Right atrium auricular region (tissue), 2 donors: Measurements from ENCODE around the gene ANKRD45. TPM values are rescaled to one million over a fixed set of nuclear protein-coding genes. Genes with fewer than 3 reads are reported as not detected.

ENCODE experiments used
- DNase-seq: peaks from one replicate; pipeline ENCODE4 v3.0.0-alpha.2; 2019; ENCODE audit warnings: low spot score
- H3K27ac ChIP-seq, 2 donors: fragments of 200-600 bp; sonication (generic); 1 replicate in 1 of 2; 2 replicates in 1 of 2; pipeline ENCODE4 v1.5.1; 2016 to 2019
- H3K27me3 ChIP-seq, 2 donors: fragments of 200-600 bp; sonication (generic); one replicate each; pipeline versions ENCODE4 v1.5.1 to v1.6.0; 2017 to 2019
- H3K36me3 ChIP-seq: fragments of 200-600 bp; sonication (generic); one replicate; pipeline ENCODE4 v1.5.1; 2016
- H3K4me1 ChIP-seq, 2 donors: fragments of 200-600 bp; sonication (generic); one replicate each; pipeline versions ENCODE4 v1.5.1 to v1.6.0; 2017 to 2019
- H3K4me3 ChIP-seq, 2 donors: fragments of 200-600 bp; sonication (generic); 1 replicate in 1 of 2; 2 replicates in 1 of 2; pipeline ENCODE4 v1.5.1; 2017 to 2019; ENCODE audit warnings: mild to moderate bottlenecking in 1 of 2, moderate library complexity in 1 of 2
- H3K9me3 ChIP-seq, 2 donors: fragments of 200-600 bp; sonication (generic); one replicate each; pipeline ENCODE4 v1.5.1; 2019
- CTCF ChIP-seq, 2 donors: fragments of 200-600 bp; sonication (generic); IDR thresholded peaks; one replicate each; pipeline ENCODE4 v1.5.1; 2019; ENCODE audit warnings: antibody characterized with exemption in 2 of 2
- total RNA-seq, 2 donors: library from RNA; depleted of rRNA; stranded (reverse); fragments of >200 nt; gene quantifications; one replicate each; pipeline ENCODE4 v1.1.0, GENCODE V29; 2016

Gene ANKRD45
- under 1 TPM; 0.35 to 0.56 TPM for total RNA-seq

GRCh38 chr1:173669491-173669941 is at the start of gene ANKRD45:
ANKRD45 (minus strand) TSS chr1:173669851; CDS start chr1:173659418, 10,433 bp downstream.
- Histone ChIP-seq H3K4me3 (peak within 1 kb of the TSS; percentile 16 to 48), H3K4me1 (peaks cover 0 to 10% of the 10 kb centered on the region in 2 donors), H3K9me3 (no peaks in the 10 kb centered on the region), H3K27ac (no peak within 1 kb of the TSS), H3K27me3 (no peaks in the 10 kb centered on the region), H3K36me3 (no peaks in the 10 kb centered on the region)
- no peak for TF ChIP-seq CTCF (IDR thresholded peaks at IDR 0.05)
- DNase-seq, result no peak

- DNase-seq, result no peak
- Histone ChIP-seq H3K27me3 (no peaks in the 10 kb centered on the region), H3K27ac (no peak overlapping the region), H3K36me3 (peaks cover 4% of the 10 kb centered on the region), H3K4me1 (peaks cover 0 to 24% of the 10 kb centered on the region in 2 donors), H3K9me3 (no peaks in the 10 kb centered on the region), H3K4me3 (no peak overlapping the region)
- no peak for TF ChIP-seq CTCF (IDR thresholded peaks at IDR 0.05)
Observed at GRCh38 chr1:173717238-173717637, 47.6 kb upstream of the ANKRD45 start.

- H3K36me3 ChIP-seq, result peaks cover 4% of the 10 kb centered on the region
- H3K4me1 ChIP-seq, result peaks cover 0 to 24% of the 10 kb centered on the region in 2 donors
- TF ChIP-seq CTCF (IDR thresholded peaks at IDR 0.05), result no peak
- peak overlapping the region; percentile 86 to 89 for H3K4me3 ChIP-seq
- no peaks in the 10 kb centered on the region for H3K9me3 ChIP-seq
- DNase-seq, result no peak
- H3K27ac ChIP-seq, result peak overlapping the region; percentile 93 to 94
- no peaks in the 10 kb centered on the region for H3K27me3 ChIP-seq
Observed at GRCh38 chr1:173715538-173715844, 45.8 kb upstream of the ANKRD45 start.

- DNase-seq, result peak; percentile 87
- H3K4me1 ChIP-seq, result peaks cover 0 to 24% of the 10 kb centered on the region in 2 donors
- H3K27ac ChIP-seq, result peak within 1 kb of the TSS; percentile 93 to 94
- no peaks in the 10 kb centered on the region for H3K9me3 ChIP-seq
- peaks cover 4% of the 10 kb centered on the region for H3K36me3 ChIP-seq
- peak in 1 of 2 donors; percentile 34 for TF ChIP-seq CTCF (IDR thresholded peaks at IDR 0.05)
- peak within 1 kb of the TSS; percentile 86 to 89 for H3K4me3 ChIP-seq
- no peaks in the 10 kb centered on the region for H3K27me3 ChIP-seq
Observed at GRCh38 chr1:173714759-173715537, 45.3 kb upstream of the ANKRD45 start, which contains the start of gene KLHL20. KLHL20 (plus strand) TSS chr1:173714981; CDS start chr1:173716044, 1,063 bp downstream.

GRCh38 chr1:173714441-173714758 is 44.7 kb upstream of the ANKRD45 start:
- no peaks in the 10 kb centered on the region for H3K27me3 ChIP-seq
- no peaks in the 10 kb centered on the region for H3K9me3 ChIP-seq
- TF ChIP-seq CTCF (IDR thresholded peaks at IDR 0.05), result no peak
- no peak for DNase-seq
- peak overlapping the region; percentile 86 to 89 for H3K4me3 ChIP-seq
- H3K4me1 ChIP-seq, result peaks cover 0 to 24% of the 10 kb centered on the region in 2 donors
- peaks cover 4% of the 10 kb centered on the region for H3K36me3 ChIP-seq
- peak overlapping the region; percentile 93 to 94 for H3K27ac ChIP-seq
